Colonic mucosa (tissue), 4 donors: ENCODE data around the gene PFKP. TPM values are rescaled to one million over a fixed set of nuclear protein-coding genes. Genes with fewer than 3 reads are reported as not detected.

Source experiments
- DNase-seq: peaks from one replicate; pipeline ENCODE4 v3.0.0-alpha.2; 2020
- H3K27ac ChIP-seq: fragments of 200-600 bp; one replicate; pipeline ENCODE4 v1.8.0; 2021
- H3K27me3 ChIP-seq: fragments of 200-600 bp; one replicate; pipeline ENCODE4 v1.8.0; 2021
- H3K36me3 ChIP-seq: fragments of 200-600 bp; one replicate; pipeline ENCODE4 v1.8.0; 2021
- H3K4me1 ChIP-seq: fragments of 200-600 bp; one replicate; pipeline ENCODE4 v1.8.0; 2021; ENCODE audit warnings: mild to moderate bottlenecking
- H3K4me3 ChIP-seq: fragments of 200-600 bp; one replicate; pipeline ENCODE4 v1.8.0; 2021
- H3K9ac ChIP-seq, 2 donors: one replicate each; pipeline ENCODE4 v1.7.0; 2013; ENCODE audit warnings: control low read depth in 2 of 2, low read depth in 2 of 2, low read length in 2 of 2
- H3K9me3 ChIP-seq: fragments of 200-600 bp; one replicate; pipeline ENCODE4 v1.8.0; 2021
- CTCF ChIP-seq: fragments of 200-600 bp; IDR thresholded peaks from one replicate; pipeline ENCODE4 v1.8.0; 2022; ENCODE audit warnings: antibody characterized with exemption, mild to moderate bottlenecking
- intact Hi-C: fragments of 100-400 bp; cut with DNase I; formaldehyde crosslinking; loops from one replicate; pipeline ENCODE4 v1.14.1; 2022
- total RNA-seq, 2 donors: library from RNA; stranded (reverse); fragmentation: NEBNext Ultra II Directional in 1 of 2; extraction: Animal tissue kit (Norgen Biotek cat#: 25700) in 1 of 2; gene quantifications; one replicate each; pipeline ENCODE4 v1.2.1, GENCODE V29; 2021
- donor health status: healthy.
- donor health status: DM: no; HTN: no; CAD: no.
- donor health status: DM: no; HTN: no; CAD: no.

The PFKP gene
- total RNA-seq, 2 donors from 2014 or later, result 134 to 209 TPM

- H3K9ac ChIP-seq, result no peak overlapping the region
- H3K27ac ChIP-seq, result no peak overlapping the region
- no peaks in the 10 kb centered on the region for H3K9me3 ChIP-seq
- H3K4me3 ChIP-seq, result no peak overlapping the region
- DNase-seq, result no peak
- H3K4me1 ChIP-seq, result no peaks in the 10 kb centered on the region
- intact Hi-C loops, result no loop called here
- no peaks in the 10 kb centered on the region for H3K27me3 ChIP-seq
- TF ChIP-seq CTCF, result no peak
- no peaks in the 10 kb centered on the region for H3K36me3 ChIP-seq
Measured at GRCh38 chr10:3185386-3185785, 118.0 kb downstream of the PFKP start.

- H3K27me3 ChIP-seq, result no peaks in the 10 kb centered on the region
- H3K9ac ChIP-seq, result no peak overlapping the region
- H3K27ac ChIP-seq, result no peak overlapping the region
- H3K36me3 ChIP-seq, result no peaks in the 10 kb centered on the region
- DNase-seq, result no peak
- TF ChIP-seq CTCF, result no peak
- intact Hi-C loops, result no loop called here
- no peaks in the 10 kb centered on the region for H3K4me1 ChIP-seq
- H3K9me3 ChIP-seq, result no peaks in the 10 kb centered on the region
- H3K4me3 ChIP-seq, result no peak overlapping the region
Measured at GRCh38 chr10:3186368-3186767, 119.0 kb downstream of the PFKP start.

Other genes with a start within 250 kb of the PFKP start
- gene PITRM1, start 105.2 kb downstream of the PFKP start, total RNA-seq, result 10 to 100 TPM; 43.7 to 52.3 TPM